Testis (tissue), 3 donors: Measurements from ENCODE around the gene RALGAPA1. TPM values are rescaled to one million over a fixed set of nuclear protein-coding genes. Genes with fewer than 3 reads are reported as not detected.

Source experiments
- DNase-seq: peaks from one replicate; pipeline ENCODE4 v3.0.0-alpha.2; 2019
- H3K27ac ChIP-seq, 2 donors: fragments of 200-600 bp; sonication (generic); one replicate each; pipeline ENCODE4 v1.5.1; 2019
- H3K27me3 ChIP-seq: fragments of 200-600 bp; sonication (generic); one replicate; pipeline ENCODE4 v1.5.1; 2019
- H3K36me3 ChIP-seq: fragments of 200-600 bp; sonication (generic); one replicate; pipeline ENCODE4 v1.5.1; 2017; ENCODE audit warnings: low read depth; ENCODE audit errors: missing control alignments
- H3K4me1 ChIP-seq: fragments of 200-600 bp; sonication (generic); one replicate; pipeline ENCODE4 v1.5.1; 2019
- H3K4me3 ChIP-seq, 2 donors: fragments of 200-600 bp; sonication (generic); one replicate each; pipeline ENCODE4 v1.5.1; 2017 to 2019
- H3K9me3 ChIP-seq: fragments of 200-600 bp; sonication (generic); one replicate; pipeline ENCODE4 v1.5.1; 2017
- CTCF ChIP-seq, 3 experiments: fragments of 450-650 bp in 2 of 3; fragments of 200-600 bp in 1 of 3; sonication (generic) in 1 of 3; IDR thresholded peaks; one replicate each; pipeline ENCODE4 v1.5.1; 2016 to 2019; ENCODE audit warnings: antibody characterized with exemption in 3 of 3, mild to moderate bottlenecking in 2 of 3, moderate library complexity in 1 of 3
- POLR2A ChIP-seq: fragments of 450-650 bp; IDR thresholded peaks from one replicate; pipeline ENCODE4 v1.6.1; 2017; ENCODE audit warnings: antibody characterized with exemption, mild to moderate bottlenecking, moderate library complexity
- WGBS, 2 donors: methylation state at CpG; one replicate each; pipeline ENCODE4 v1.1.5; 2018; 5-methylcytosine and 5-hydroxymethylcytosine counted together
- intact Hi-C: fragments of 100-400 bp; cut with DNase I; formaldehyde crosslinking; loops from one replicate; pipeline ENCODE4 v1.15.1; 2023; ENCODE audit warnings: low total_unique reads
- polyA plus RNA-seq: library from polyadenylated mRNA; stranded (reverse); fragments of 350-450 nt; fragmentation: Illumina TruSeq; extraction: RNeasy Lipid Tissue Mini Kit (QIAGEN cat#74804); gene quantifications from one replicate; pipeline ENCODE4 v1.2.3, GENCODE V29; 2014; ENCODE audit warnings: low read depth, low replicate concordance; ENCODE audit not compliant: insufficient read depth
- total RNA-seq, 2 donors: library from RNA; depleted of rRNA; stranded (reverse); fragments of >200 nt; gene quantifications; one replicate each; pipeline ENCODE4 v1.2.3, GENCODE V29; 2016

The RALGAPA1 gene
- total and polyA plus RNA-seq, 3 donors from 2014 or later, result 25.6 to 111 (median 75.1) TPM

DNA sequence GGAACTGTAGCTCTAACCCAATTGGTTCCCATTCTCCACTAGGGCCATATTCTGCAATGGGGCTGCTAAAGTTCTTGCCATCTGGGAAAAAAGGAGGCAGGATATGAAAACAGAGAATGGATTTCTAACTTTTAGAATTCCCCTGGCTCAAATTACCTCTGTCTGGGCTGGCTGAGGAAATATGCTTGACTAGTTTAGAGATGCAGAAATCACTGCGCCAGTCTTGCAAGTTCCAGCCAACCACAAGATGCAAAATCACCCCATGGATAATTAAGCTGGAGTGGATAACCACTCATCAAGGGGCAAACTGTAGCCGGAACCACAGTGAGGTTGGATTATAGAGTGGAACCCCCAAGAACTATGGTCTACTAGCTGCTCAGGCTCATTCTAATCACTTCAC lies 126.3 kb downstream of the RALGAPA1 start:
- Histone ChIP-seq H3K4me3 (no peak overlapping the region), H3K27ac (no peak overlapping the region), H3K36me3 (no peaks in the 10 kb centered on the region), H3K9me3 (no peaks in the 10 kb centered on the region), H3K27me3 (no peaks in the 10 kb centered on the region), H3K4me1 (no peaks in the 10 kb centered on the region)
- 95 to 96% methylated on average over 2 of the region's 2 CpGs for WGBS, 2 donors
- DNase-seq, result no peak
- TF ChIP-seq CTCF (IDR thresholded peaks at IDR 0.05), result no peak
- TF ChIP-seq POLR2A, result no peak
- intact Hi-C loops, result no loop called here

DNA sequence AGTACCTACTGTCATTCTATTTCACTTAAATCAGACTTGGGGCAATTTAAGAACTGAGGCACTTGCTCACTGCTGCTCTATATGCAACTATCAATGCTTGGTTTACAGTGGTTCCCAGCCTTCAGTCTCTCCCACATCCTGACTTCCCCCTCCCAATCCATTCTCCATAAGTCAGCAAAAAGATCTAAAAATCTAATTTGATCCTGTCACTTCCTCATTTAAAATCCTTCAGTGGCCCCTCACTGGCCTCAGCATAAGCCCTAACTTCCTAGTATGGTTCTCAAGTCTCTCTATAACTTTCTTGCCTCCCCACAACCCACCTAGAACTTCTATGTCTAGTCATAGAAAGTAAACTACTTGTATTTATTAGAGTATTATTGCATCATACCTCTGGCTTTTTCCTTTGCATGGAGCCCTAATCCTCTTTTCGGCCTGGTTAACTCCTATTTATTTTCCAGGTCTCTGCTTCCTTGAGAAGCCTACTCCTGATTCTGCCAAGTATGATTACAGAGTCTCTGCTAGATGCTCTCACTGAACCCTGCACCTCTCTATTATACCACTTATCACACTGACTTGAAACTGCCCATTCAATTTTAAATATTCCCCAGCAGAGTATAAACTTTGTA lies 130.6 kb downstream of the RALGAPA1 start:
- TF ChIP-seq CTCF (IDR thresholded peaks at IDR 0.05), result no peak
- TF ChIP-seq POLR2A, result no peak
- Histone ChIP-seq H3K36me3 (no peaks in the 10 kb centered on the region), H3K9me3 (no peaks in the 10 kb centered on the region), H3K4me1 (no peaks in the 10 kb centered on the region), H3K4me3 (no peak overlapping the region), H3K27me3 (no peaks in the 10 kb centered on the region), H3K27ac (no peak overlapping the region)
- WGBS, 2 donors, result 95% methylated on average over 1 of the region's 1 CpG
- DNase-seq, result no peak
- intact Hi-C loops, result no loop called here

- no peaks in the 10 kb centered on the region for H3K27me3 ChIP-seq
- H3K27ac ChIP-seq, result no peak overlapping the region
- 92 to 93% methylated on average over 3 of the region's 3 CpGs for WGBS, 2 donors
- H3K9me3 ChIP-seq, result no peaks in the 10 kb centered on the region
- intact Hi-C loops, result no loop called here
- TF ChIP-seq CTCF (IDR thresholded peaks at IDR 0.05) (no peak), POLR2A (no peak)
- no peak overlapping the region for H3K4me3 ChIP-seq
- H3K36me3 ChIP-seq, result no peaks in the 10 kb centered on the region
- no peak for DNase-seq
- H3K4me1 ChIP-seq, result no peaks in the 10 kb centered on the region
Observed at GRCh38 chr14:35669782-35670181, 139.3 kb downstream of the RALGAPA1 start.

- no peaks in the 10 kb centered on the region for H3K27me3 ChIP-seq
- no peak for DNase-seq
- TF ChIP-seq CTCF (IDR thresholded peaks at IDR 0.05), result no peak
- H3K27ac ChIP-seq, result no peak overlapping the region
- H3K4me3 ChIP-seq, result no peak overlapping the region
- H3K36me3 ChIP-seq, result no peaks in the 10 kb centered on the region
- no peaks in the 10 kb centered on the region for H3K9me3 ChIP-seq
- intact Hi-C loops, result no loop called here
- H3K4me1 ChIP-seq, result no peaks in the 10 kb centered on the region
Observed at GRCh38 chr14:35666429-35667043, 142.6 kb downstream of the RALGAPA1 start.

GRCh38 chr14:35661875-35662274 lies 147.2 kb downstream of the RALGAPA1 start:
- intact Hi-C loops, result no loop called here
- Histone ChIP-seq H3K9me3 (no peaks in the 10 kb centered on the region), H3K4me1 (no peaks in the 10 kb centered on the region), H3K4me3 (no peak overlapping the region), H3K27ac (no peak overlapping the region), H3K27me3 (no peaks in the 10 kb centered on the region), H3K36me3 (no peaks in the 10 kb centered on the region)
- DNase-seq, result no peak
- no peak for TF ChIP-seq CTCF (IDR thresholded peaks at IDR 0.05)
- TF ChIP-seq POLR2A, result no peak
- WGBS, 2 donors, result 90 to 96% methylated on average over 3 of the region's 3 CpGs
